Lung (tissue), 12 donors: ENCODE results near the gene NOS1AP. TPM values are rescaled to one million over a fixed set of nuclear protein-coding genes. Genes with fewer than 3 reads are reported as not detected.
A peak's percentile ranks its signal among the peaks of the same experiment; 100 is the strongest.

Experiments used
- ATAC-seq: fragments of 200-7000 bp; cut with Tn5 transposase; one replicate; pipeline ENCODE4 v1.9.1; 2020; ENCODE audit warnings: moderate number of reproducible peaks; ENCODE audit not compliant: insufficient read depth, low FRiP score
- DNase-seq, 3 donors: peaks; one replicate each; pipeline ENCODE4 v3.0.0-alpha.2; 2013 to 2017
- H3K27ac ChIP-seq, 2 donors: one replicate each; pipeline ENCODE4 v1.5.1; 2013; ENCODE audit warnings: mild to moderate bottlenecking in 2 of 2, moderate library complexity in 2 of 2, control low read depth in 1 of 2, inconsistent platforms in 1 of 2, low read depth in 1 of 2, low read length in 1 of 2
- H3K27me3 ChIP-seq, 3 donors: one replicate each; pipeline ENCODE4 v1.5.1; 2013; ENCODE audit warnings: low read length in 2 of 3; ENCODE audit not compliant: control insufficient read depth in 3 of 3, insufficient read depth in 3 of 3
- H3K36me3 ChIP-seq, 4 donors: one replicate each; pipeline ENCODE4 v1.5.1; 2013; ENCODE audit warnings: low read length in 4 of 4, mild to moderate bottlenecking in 1 of 4, moderate library complexity in 1 of 4; ENCODE audit not compliant: control insufficient read depth in 4 of 4, insufficient read depth in 4 of 4
- H3K4me1 ChIP-seq, 5 donors: one replicate each; pipeline ENCODE4 v1.5.1; 2013; ENCODE audit warnings: low read length in 5 of 5, mild to moderate bottlenecking in 2 of 5, moderate library complexity in 1 of 5; ENCODE audit not compliant: control insufficient read depth in 5 of 5, insufficient read depth in 5 of 5
- H3K4me3 ChIP-seq: one replicate; pipeline ENCODE4 v1.5.1; 2013; ENCODE audit warnings: mild to moderate bottlenecking, control low read depth, moderate library complexity
- H3K9ac ChIP-seq, 2 donors: one replicate each; pipeline ENCODE4 v1.5.1; 2013; ENCODE audit warnings: low read length in 2 of 2, control low read depth in 1 of 2; ENCODE audit not compliant: insufficient read depth in 1 of 2
- H3K9me3 ChIP-seq, 4 donors: one replicate each; pipeline ENCODE4 v1.5.1; 2013; ENCODE audit warnings: low read length in 3 of 4, mild to moderate bottlenecking in 1 of 4, moderate library complexity in 1 of 4; ENCODE audit not compliant: control insufficient read depth in 4 of 4, insufficient read depth in 3 of 4
- WGBS, 2 donors: extraction: QIAGEN DNeasy Blood & Tissue Kit; methylation state at CpG; one replicate each; pipeline ENCODE4 v1.1.7; 2013; 5-methylcytosine and 5-hydroxymethylcytosine counted together
- polyA plus RNA-seq, 2 donors: library from polyadenylated mRNA; stranded (reverse); fragments of 200-250 nt; gene quantifications; one replicate each; pipeline ENCODE4 v1.2.1, GENCODE V29; 2013
- total RNA-seq, 2 donors: library from RNA; depleted of rRNA in 1 of 2; stranded (reverse); fragments of >200 nt in 1 of 2; gene quantifications; one replicate each; pipeline ENCODE4 v1.2.1, GENCODE V29; 2014 to 2021
- TF ChIP-seq, protein P1 (sequence below): IDR thresholded peaks from 2 replicates; pipeline ENCODE4 v1.5.1; 2012; ENCODE audit warnings: mild to moderate bottlenecking; ENCODE audit errors: control extremely low read depth, extremely low read depth
- donor health status: control.
- donor health status: control.
- donor health status: Bipolar disorder and iron deficiency.
- donor health status: healthy.
- donor health status: DM: yes; HTN: yes; CAD: no.

The NOS1AP gene
- total and polyA plus RNA-seq, 4 donors, result 0.57 to 5.0 (median 1.2) TPM

DNA sequence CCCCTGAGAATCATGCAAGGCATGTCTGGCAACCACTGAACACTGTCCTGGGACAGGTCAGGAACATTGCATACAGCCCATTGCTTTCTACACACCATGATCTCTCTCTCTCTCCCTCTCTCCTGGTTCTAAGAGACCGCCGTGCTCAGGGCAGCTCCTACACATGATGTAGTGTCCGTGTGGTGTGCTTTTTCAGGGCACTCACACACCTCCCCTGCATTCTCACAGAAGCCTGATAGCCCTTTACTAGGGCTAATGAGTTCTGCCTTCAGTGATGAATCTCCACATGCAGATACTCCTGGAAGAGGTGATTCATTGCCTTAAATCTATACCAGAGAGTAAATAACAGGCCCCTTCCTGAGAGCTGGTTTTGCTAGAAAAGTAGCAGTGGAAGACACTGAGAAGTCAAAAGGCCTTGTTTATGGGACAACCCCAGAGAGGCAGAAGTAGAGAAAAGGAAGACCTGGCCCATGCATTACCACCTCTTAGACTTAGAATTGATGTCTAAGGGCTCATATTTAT is 38.7 kb upstream of the NOS1AP start:
- no peak for ATAC-seq
- Histone ChIP-seq H3K36me3 (no peaks in the 10 kb centered on the region), H3K9ac (no peak overlapping the region), H3K27ac (no peak overlapping the region), H3K4me3 (no peak overlapping the region), H3K27me3 (peaks cover 0 to 18% (median 14%) of the 10 kb centered on the region in 3 donors), H3K4me1 (no peaks in the 10 kb centered on the region), H3K9me3 (peaks cover 0 to 3% (median under 1%) of the 10 kb centered on the region in 4 donors)
- TF ChIP-seq, protein P1, sequence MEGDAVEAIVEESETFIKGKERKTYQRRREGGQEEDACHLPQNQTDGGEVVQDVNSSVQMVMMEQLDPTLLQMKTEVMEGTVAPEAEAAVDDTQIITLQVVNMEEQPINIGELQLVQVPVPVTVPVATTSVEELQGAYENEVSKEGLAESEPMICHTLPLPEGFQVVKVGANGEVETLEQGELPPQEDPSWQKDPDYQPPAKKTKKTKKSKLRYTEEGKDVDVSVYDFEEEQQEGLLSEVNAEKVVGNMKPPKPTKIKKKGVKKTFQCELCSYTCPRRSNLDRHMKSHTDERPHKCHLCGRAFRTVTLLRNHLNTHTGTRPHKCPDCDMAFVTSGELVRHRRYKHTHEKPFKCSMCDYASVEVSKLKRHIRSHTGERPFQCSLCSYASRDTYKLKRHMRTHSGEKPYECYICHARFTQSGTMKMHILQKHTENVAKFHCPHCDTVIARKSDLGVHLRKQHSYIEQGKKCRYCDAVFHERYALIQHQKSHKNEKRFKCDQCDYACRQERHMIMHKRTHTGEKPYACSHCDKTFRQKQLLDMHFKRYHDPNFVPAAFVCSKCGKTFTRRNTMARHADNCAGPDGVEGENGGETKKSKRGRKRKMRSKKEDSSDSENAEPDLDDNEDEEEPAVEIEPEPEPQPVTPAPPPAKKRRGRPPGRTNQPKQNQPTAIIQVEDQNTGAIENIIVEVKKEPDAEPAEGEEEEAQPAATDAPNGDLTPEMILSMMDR, result no peak
- DNase-seq, result no peak
- 93 to 95% methylated on average over 3 of the region's 3 CpGs for WGBS, 2 donors

DNA sequence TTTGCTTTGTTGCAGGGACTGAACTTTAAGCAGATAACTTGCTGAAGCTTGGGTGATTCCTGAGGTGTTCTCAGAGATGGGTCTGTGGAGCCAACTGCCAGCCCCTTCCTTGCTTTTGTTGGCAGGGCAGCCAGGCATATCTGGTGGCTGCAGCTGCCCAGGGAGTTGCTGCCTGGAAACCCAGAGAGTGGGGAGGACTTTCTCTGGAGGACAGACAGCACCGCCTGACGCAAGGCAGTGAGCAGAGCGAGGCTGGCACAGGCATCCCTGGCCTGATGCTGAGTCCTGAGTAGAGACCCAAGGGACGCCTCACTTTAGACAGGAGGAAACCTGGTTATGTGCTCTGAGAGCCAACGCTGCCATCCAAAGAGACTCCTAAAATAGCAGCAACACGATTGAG is 36.1 kb upstream of the NOS1AP start:
- H3K36me3 ChIP-seq, result no peaks in the 10 kb centered on the region
- no peaks in the 10 kb centered on the region for H3K4me1 ChIP-seq
- TF ChIP-seq, protein P1, result no peak
- H3K9ac ChIP-seq, result no peak overlapping the region
- H3K4me3 ChIP-seq, result no peak overlapping the region
- peaks cover 0 to 12% (median 3%) of the 10 kb centered on the region in 3 donors for H3K27me3 ChIP-seq
- no peak for DNase-seq
- no peak overlapping the region for H3K27ac ChIP-seq
- 72 to 81% methylated on average over 6 of the region's 6 CpGs for WGBS, 2 donors
- H3K9me3 ChIP-seq, result peaks cover 0 to 2% (median 0%) of the 10 kb centered on the region in 4 donors
- ATAC-seq, result no peak

- H3K9me3 ChIP-seq, result peaks cover 0 to 2% (median 0%) of the 10 kb centered on the region in 4 donors
- TF ChIP-seq, protein P1, result no peak
- no peaks in the 10 kb centered on the region for H3K4me1 ChIP-seq
- H3K36me3 ChIP-seq, result no peaks in the 10 kb centered on the region
- no peak overlapping the region for H3K9ac ChIP-seq
- H3K4me3 ChIP-seq, result no peak overlapping the region
- ATAC-seq (no peak), DNase-seq (peak in 1 of 3 donors; percentile 5)
- no peak overlapping the region for H3K27ac ChIP-seq
- peaks cover 0 to 11% (median 0%) of the 10 kb centered on the region in 3 donors for H3K27me3 ChIP-seq
- 12 to 30% methylated on average over 2 of the region's 2 CpGs for WGBS, 2 donors
These were observed 34.2 kb upstream of the NOS1AP start for GRCh38 chr1:162035241-162035640.

DNA sequence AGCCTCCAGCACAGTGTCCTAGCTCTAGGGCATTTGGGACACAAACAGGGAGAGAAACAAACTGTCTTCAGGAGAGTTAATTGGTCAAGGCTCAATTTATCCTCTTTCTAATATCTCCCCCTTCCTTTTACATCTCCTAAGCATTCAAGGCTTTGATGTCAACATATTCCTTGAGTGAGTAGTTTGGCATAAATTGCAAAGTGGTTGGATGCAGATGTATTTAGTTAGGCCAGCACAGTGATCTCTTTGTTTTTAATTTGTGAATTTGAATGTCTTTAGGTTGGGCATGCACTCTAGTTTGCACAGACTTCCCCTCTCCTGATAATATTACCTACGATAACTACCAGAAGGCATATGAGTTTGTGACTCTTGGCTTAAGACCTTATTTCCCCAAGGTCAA is 33.3 kb upstream of the NOS1AP start:
- Histone ChIP-seq H3K9me3 (peaks cover 0 to 2% (median 0%) of the 10 kb centered on the region in 4 donors), H3K27ac (no peak overlapping the region), H3K4me1 (no peaks in the 10 kb centered on the region), H3K36me3 (no peaks in the 10 kb centered on the region), H3K4me3 (no peak overlapping the region), H3K9ac (no peak overlapping the region), H3K27me3 (peaks cover 0 to 11% (median 0%) of the 10 kb centered on the region in 3 donors)
- DNase-seq (no peak), ATAC-seq (no peak)
- TF ChIP-seq, protein P1, result no peak
- WGBS, 2 donors, result 93 to 100% methylated on average over 1 of the region's 1 CpG
